HFFc6 (cell line): ENCODE measurements around the gene ANXA5. TPM values are rescaled to one million over a fixed set of nuclear protein-coding genes. Genes with fewer than 3 reads are reported as not detected.

Experiments used
- DNase-seq: peaks from one replicate; pipeline ENCODE4 v3.0.0-alpha.2; 2018
- H3K27ac Mint-ChIP-seq: 2 replicates; pipeline ENCODE4 v1.8.0; 2020; ENCODE audit warnings: mild to moderate bottlenecking, mixed read lengths
- H3K27me3 Mint-ChIP-seq: 2 replicates; pipeline ENCODE4 v1.8.0; 2021; ENCODE audit warnings: mild to moderate bottlenecking, moderate library complexity, mixed read lengths; ENCODE audit not compliant: insufficient read depth
- H3K36me3 Mint-ChIP-seq: 2 replicates; pipeline ENCODE4 v1.8.0; 2021; ENCODE audit warnings: low read depth, mixed read lengths
- H3K4me1 Mint-ChIP-seq: 2 replicates; pipeline ENCODE4 v1.8.0; 2020; ENCODE audit warnings: low read depth, mixed read lengths
- H3K4me3 Mint-ChIP-seq: 2 replicates; pipeline ENCODE4 v1.8.0; 2020; ENCODE audit warnings: mild to moderate bottlenecking, moderate library complexity, mixed read lengths
- H3K9me3 Mint-ChIP-seq: 2 replicates; pipeline ENCODE4 v1.8.0; 2020; ENCODE audit warnings: mild to moderate bottlenecking, mixed read lengths
- total RNA-seq, 6 experiments: library from RNA; stranded (reverse); fragmentation: NEBNext Ultra II Directional; extraction: Animal tissue kit (Norgen Biotek cat#: 25700); gene quantifications; 2 replicates in 1 of 6; 3 replicates in 5 of 6; pipeline ENCODE4 v1.2.3, GENCODE V29; 2021
- TF ChIP-seq, protein P1 (sequence below): fragments of 200-600 bp; sonication (generic); IDR thresholded peaks from 2 replicates; pipeline ENCODE4 v1.5.0; 2021; ENCODE audit warnings: antibody characterized with exemption, mild to moderate bottlenecking

ANXA5 gene
- total RNA-seq, 6 experiments from 2014 or later, result 934 to 1,075 (median 1,012) TPM

DNA sequence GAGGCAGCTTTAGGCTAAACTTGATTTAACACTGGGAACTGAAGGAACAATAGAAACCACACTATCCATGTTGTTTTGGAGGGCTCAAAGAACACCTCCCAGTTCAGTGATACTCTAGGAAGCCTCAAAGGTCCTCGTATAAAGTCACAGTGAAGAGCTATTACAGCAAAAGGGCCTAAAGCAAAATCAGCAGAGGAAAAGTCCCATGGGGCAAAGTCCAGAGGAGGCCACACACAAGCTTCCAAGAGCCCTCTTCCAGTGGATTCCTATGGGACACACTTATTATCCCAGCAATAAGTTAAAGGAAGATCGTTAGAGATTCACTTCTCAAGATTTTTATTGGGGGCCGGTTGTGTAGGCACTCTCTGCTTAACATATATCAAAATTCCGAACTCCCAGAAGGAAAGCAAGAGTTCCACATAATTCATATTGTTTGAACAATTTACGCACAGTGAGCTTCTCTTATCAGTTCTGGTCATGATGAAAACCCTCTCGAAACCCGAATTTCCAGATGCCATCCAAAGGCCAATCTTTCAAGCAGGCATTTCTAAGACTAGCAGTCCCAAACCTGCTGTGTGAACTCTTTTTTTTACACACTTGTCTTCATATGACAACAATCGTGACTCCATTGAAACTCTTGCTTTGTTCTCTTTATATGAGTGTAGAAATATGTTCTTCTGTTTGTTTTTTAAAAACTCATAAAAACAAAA lies 53.7 kb downstream of the ANXA5 start:
- no peak overlapping the region for H3K27ac Mint-ChIP-seq
- TF ChIP-seq, protein P1, sequence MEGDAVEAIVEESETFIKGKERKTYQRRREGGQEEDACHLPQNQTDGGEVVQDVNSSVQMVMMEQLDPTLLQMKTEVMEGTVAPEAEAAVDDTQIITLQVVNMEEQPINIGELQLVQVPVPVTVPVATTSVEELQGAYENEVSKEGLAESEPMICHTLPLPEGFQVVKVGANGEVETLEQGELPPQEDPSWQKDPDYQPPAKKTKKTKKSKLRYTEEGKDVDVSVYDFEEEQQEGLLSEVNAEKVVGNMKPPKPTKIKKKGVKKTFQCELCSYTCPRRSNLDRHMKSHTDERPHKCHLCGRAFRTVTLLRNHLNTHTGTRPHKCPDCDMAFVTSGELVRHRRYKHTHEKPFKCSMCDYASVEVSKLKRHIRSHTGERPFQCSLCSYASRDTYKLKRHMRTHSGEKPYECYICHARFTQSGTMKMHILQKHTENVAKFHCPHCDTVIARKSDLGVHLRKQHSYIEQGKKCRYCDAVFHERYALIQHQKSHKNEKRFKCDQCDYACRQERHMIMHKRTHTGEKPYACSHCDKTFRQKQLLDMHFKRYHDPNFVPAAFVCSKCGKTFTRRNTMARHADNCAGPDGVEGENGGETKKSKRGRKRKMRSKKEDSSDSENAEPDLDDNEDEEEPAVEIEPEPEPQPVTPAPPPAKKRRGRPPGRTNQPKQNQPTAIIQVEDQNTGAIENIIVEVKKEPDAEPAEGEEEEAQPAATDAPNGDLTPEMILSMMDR, result no peak
- H3K27me3 Mint-ChIP-seq, result peaks cover 1% of the 10 kb centered on the region; the same call in 1 of the 2 replicates
- peaks cover 5% of the 10 kb centered on the region; the same call in 1 of the 2 replicates for H3K4me1 Mint-ChIP-seq
- no peaks in the 10 kb centered on the region for H3K9me3 Mint-ChIP-seq
- H3K4me3 Mint-ChIP-seq, result no peak overlapping the region
- no peak for DNase-seq
- H3K36me3 Mint-ChIP-seq, result no peaks in the 10 kb centered on the region

DNA sequence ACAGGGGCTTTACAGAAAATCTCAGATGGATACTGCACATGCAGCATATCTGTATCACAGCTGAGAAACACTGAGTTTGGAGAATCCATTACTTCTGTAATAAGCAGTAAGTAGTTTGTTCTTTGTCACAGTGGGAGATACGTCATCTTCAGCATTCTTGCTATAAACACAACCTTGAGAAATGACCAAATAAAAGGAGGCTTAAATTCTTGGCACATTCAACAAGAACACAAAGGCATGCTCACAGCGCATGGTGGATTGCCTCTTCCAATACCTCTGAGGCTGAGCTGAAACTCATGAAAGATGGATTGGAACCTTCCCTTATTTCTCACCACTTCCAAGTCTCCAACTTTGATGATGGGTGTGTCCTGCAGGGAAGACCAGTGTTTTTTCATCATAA lies 54.5 kb downstream of the ANXA5 start:
- Mint-ChIP-seq H3K36me3 (no peaks in the 10 kb centered on the region), H3K4me1 (peaks cover 5% of the 10 kb centered on the region; the same call in 1 of the 2 replicates), H3K9me3 (no peaks in the 10 kb centered on the region), H3K4me3 (no peak overlapping the region), H3K27ac (no peak overlapping the region), H3K27me3 (peaks cover 1% of the 10 kb centered on the region; the same call in 1 of the 2 replicates)
- no peak for DNase-seq
- TF ChIP-seq, protein P1, result no peak

DNA sequence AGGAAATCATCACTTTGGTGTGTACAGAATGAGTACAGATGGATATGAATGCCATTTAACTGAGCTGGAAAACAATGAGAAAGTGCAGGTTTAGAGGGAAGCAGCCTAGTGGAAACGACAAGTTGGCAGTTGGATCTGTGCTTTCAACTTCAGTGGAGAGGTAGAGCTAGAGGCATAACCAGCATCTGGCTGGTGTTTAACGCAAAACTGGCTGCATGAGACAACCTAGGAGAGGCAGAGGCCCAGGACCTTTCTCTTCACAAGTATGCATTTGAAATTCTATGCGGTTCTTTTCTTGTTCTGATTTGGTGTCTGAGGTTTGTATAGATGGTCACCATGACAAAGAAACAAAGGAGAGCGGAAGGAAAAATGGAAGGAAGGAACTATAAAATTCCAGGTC lies 63.1 kb downstream of the ANXA5 start:
- Mint-ChIP-seq H3K4me3 (no peak overlapping the region), H3K27me3 (peaks cover 4% of the 10 kb centered on the region), H3K27ac (no peak overlapping the region), H3K36me3 (no peaks in the 10 kb centered on the region), H3K4me1 (no peaks in the 10 kb centered on the region), H3K9me3 (no peaks in the 10 kb centered on the region)
- no peak for DNase-seq
- TF ChIP-seq, protein P1, result no peak

DNA sequence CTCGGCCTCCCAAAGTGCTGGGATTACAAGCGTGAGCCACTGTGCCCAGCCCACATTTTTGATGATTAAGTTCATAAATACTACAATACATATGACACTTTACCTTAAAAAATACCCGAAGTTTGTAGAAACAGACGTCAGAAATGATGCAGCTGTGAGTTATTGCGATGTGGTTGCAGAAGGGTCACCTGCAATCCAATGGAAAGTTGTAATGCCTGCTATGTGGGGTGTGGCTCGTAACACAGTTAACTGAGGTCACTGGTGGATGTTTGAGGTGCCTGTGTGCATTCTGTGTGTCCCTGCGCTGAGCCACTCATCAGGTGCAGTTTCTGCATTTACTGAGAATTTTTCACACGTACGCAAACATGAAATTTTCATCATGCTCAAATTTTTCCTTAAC lies 64.1 kb downstream of the ANXA5 start:
- no peaks in the 10 kb centered on the region for H3K36me3 Mint-ChIP-seq
- peaks cover 2% of the 10 kb centered on the region; the same call in 1 of the 2 replicates for H3K27me3 Mint-ChIP-seq
- TF ChIP-seq, protein P1, result no peak
- H3K9me3 Mint-ChIP-seq, result no peaks in the 10 kb centered on the region
- H3K4me1 Mint-ChIP-seq, result no peaks in the 10 kb centered on the region
- H3K27ac Mint-ChIP-seq, result no peak overlapping the region
- no peak overlapping the region for H3K4me3 Mint-ChIP-seq
- no peak for DNase-seq

Other genes with a start within 250 kb of the ANXA5 start
- gene SMIM43, start 68.2 kb upstream of the ANXA5 start, total RNA-seq, result 1 to 10 TPM in 4 of 6 experiments, under 1 TPM in 2; 0.35 to 2.2 (median 1.5) TPM
- 10 to 100 TPM; 30.5 to 57.2 (median 49.4) TPM for gene EXOSC9, start 104.3 kb upstream of the ANXA5 start, total RNA-seq
- 10 to 100 TPM; 30.0 to 77.0 (median 68.9) TPM for gene CCNA2, start 126.9 kb upstream of the ANXA5 start, total RNA-seq
- 10 to 100 TPM; 20.3 to 30.0 (median 24.0) TPM for gene BBS7, start 173.5 kb upstream of the ANXA5 start, total RNA-seq